ENCODE data around the gene GPR42.

DNA sequence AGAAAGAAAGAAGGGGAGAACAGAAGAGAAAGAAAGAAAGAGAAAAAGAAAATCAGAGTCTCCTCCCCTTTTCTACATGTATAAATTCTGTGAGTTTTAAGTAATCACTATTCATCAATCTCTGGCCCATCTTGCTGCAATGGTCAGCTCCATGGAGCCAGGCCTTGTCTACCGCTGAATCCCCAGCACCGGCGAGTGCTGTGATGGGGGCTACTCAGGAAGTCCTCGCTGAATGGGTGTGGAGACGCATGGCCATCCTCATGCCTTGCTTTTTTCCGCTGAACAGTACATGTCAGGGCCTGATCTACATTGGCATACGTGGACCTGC, 29.9 kb downstream of the GPR42 start:
- TF ChIP-seq, protein P1, sequence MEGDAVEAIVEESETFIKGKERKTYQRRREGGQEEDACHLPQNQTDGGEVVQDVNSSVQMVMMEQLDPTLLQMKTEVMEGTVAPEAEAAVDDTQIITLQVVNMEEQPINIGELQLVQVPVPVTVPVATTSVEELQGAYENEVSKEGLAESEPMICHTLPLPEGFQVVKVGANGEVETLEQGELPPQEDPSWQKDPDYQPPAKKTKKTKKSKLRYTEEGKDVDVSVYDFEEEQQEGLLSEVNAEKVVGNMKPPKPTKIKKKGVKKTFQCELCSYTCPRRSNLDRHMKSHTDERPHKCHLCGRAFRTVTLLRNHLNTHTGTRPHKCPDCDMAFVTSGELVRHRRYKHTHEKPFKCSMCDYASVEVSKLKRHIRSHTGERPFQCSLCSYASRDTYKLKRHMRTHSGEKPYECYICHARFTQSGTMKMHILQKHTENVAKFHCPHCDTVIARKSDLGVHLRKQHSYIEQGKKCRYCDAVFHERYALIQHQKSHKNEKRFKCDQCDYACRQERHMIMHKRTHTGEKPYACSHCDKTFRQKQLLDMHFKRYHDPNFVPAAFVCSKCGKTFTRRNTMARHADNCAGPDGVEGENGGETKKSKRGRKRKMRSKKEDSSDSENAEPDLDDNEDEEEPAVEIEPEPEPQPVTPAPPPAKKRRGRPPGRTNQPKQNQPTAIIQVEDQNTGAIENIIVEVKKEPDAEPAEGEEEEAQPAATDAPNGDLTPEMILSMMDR (conservative IDR thresholded peaks at IDR 0.05; ENCODE audit: low read length) = no peak
- TF ChIP-seq EZH2phosphoT487 (IDR thresholded peaks at IDR 0.05; ENCODE audit: borderline replicate concordance) = no peak

Data from Loucy (cell line).